Endothelial cell of umbilical vein (primary cell): Measurements from ENCODE around the gene GPHA2. TPM values are rescaled to one million over a fixed set of nuclear protein-coding genes. Genes with fewer than 3 reads are reported as not detected.

Source experiments
- BruUV-seq: library from RNA; stranded (reverse); fragments of 400-500 nt; replicated peaks from 2 replicates; lab custom pipeline; 2021; lab: Mats Ljungman, UMichigan
- CTCF ChIA-PET: fragments of 300-600, 350-600 bp; sonication (Branson Sonifier 250); formaldehyde crosslinking; loops from one replicate; lab custom pipeline; 2021; ENCODE audit warnings: antibody characterized with exemption, inconsistent platforms; lab: Charles Lee
- POLR2A ChIA-PET: fragments of 300-600, 350-600 bp; sonication (Branson Sonifier 250); formaldehyde crosslinking; loops from one replicate; lab custom pipeline; 2021; ENCODE audit warnings: antibody characterized with exemption, inconsistent platforms; lab: Charles Lee
- DNase-seq: peaks from one replicate; pipeline ENCODE4 v3.0.0-alpha.2; 2011; ENCODE audit warnings: low read depth, low spot score
- FAIRE-seq: peaks from 2 replicates; lab custom pipeline; 2011; peaks lifted over from hg19 to GRCh38; lab: Jason Lieb, UNC
- H2AFZ ChIP-seq: 2 replicates; pipeline ENCODE4 v1.6.0; 2012; ENCODE audit warnings: low read depth, low read length, control low read depth, inconsistent platforms
- H3K27ac ChIP-seq: 2 replicates; pipeline ENCODE4 v1.5.1; 2011; ENCODE audit warnings: low read depth, mild to moderate bottlenecking, control low read depth, low read length, moderate library complexity; ENCODE audit not compliant: insufficient read depth
- H3K27me3 ChIP-seq, 2 experiments: 2 replicates each; pipeline versions ENCODE4 v1.6.0 to v1.6.1; 2011; ENCODE audit warnings: low read length in 2 of 2, mixed read lengths in 1 of 2; ENCODE audit not compliant: control insufficient read depth in 2 of 2, insufficient read depth in 2 of 2
- H3K36me3 ChIP-seq, 2 experiments: 2 replicates in 1 of 2; 3 replicates in 1 of 2; pipeline ENCODE4 v1.5.1; 2011; ENCODE audit warnings: low read length in 2 of 2, mild to moderate bottlenecking in 1 of 2, moderate library complexity in 1 of 2; ENCODE audit not compliant: control insufficient read depth in 2 of 2, insufficient read depth in 2 of 2; ENCODE audit errors: extremely low read depth in 1 of 2
- H3K4me1 ChIP-seq: 3 replicates; pipeline ENCODE4 v1.5.1; 2011; ENCODE audit warnings: mild to moderate bottlenecking, low read length; ENCODE audit not compliant: control insufficient read depth, insufficient read depth; ENCODE audit errors: extremely low read depth
- H3K4me2 ChIP-seq: 2 replicates; pipeline ENCODE4 v1.6.1; 2011; ENCODE audit warnings: low read length, control low read depth, mixed read lengths; ENCODE audit not compliant: insufficient read depth
- H3K4me3 ChIP-seq, 3 experiments: fragments of 200-600 bp in 1 of 3; sonication (generic), shearing (Covaris generic) in 1 of 3; replicated peaks in 1 of 3; 2 replicates each; pipeline ENCODE4 v1.5.1; 2011 to 2016; ENCODE audit warnings: control low read depth in 3 of 3, low read length in 3 of 3, mild to moderate bottlenecking in 2 of 3, inconsistent platforms in 1 of 3, low read depth in 1 of 3, moderate library complexity in 1 of 3; ENCODE audit not compliant: insufficient read depth in 1 of 3
- H3K79me2 ChIP-seq: 2 replicates; pipeline ENCODE4 v1.6.0; 2012; ENCODE audit warnings: low read length, inconsistent platforms; ENCODE audit not compliant: control insufficient read depth, insufficient read depth
- H3K9ac ChIP-seq: replicated peaks from 2 replicates; pipeline ENCODE3; 2011; ENCODE audit warnings: low read length, control low read depth; ENCODE audit not compliant: insufficient read depth; ENCODE audit errors: extremely low read depth
- H3K9me1 ChIP-seq: replicated peaks from 3 replicates; pipeline ENCODE4 v1.6.0; 2011; ENCODE audit warnings: mild to moderate bottlenecking, low read length; ENCODE audit not compliant: control insufficient read depth, insufficient read depth; ENCODE audit errors: extremely low read depth
- H3K9me3 ChIP-seq: replicated peaks from 2 replicates; pipeline ENCODE4 v1.5.1; 2012; ENCODE audit warnings: low read length, inconsistent platforms; ENCODE audit not compliant: control insufficient read depth, insufficient read depth
- H4K20me1 ChIP-seq: replicated peaks from 2 replicates; pipeline ENCODE3; 2011; ENCODE audit warnings: mild to moderate bottlenecking, low read length; ENCODE audit not compliant: control insufficient read depth, insufficient read depth; ENCODE audit errors: extremely low read depth
- CTCF ChIP-seq, 2 donors: IDR thresholded peaks; 1 replicate in 1 of 2; 2 replicates in 1 of 2; pipeline ENCODE4 v1.5.1; 2011; ENCODE audit warnings: low read length in 2 of 2, mild to moderate bottlenecking in 2 of 2, moderate library complexity in 2 of 2, control low read depth in 1 of 2, inconsistent platforms in 1 of 2, low read depth in 1 of 2; ENCODE audit not compliant: insufficient read depth in 1 of 2; ENCODE audit errors: extremely low read depth in 1 of 2
- EZH2 ChIP-seq: IDR thresholded peaks from 2 replicates; pipeline ENCODE4 v1.6.1; 2012; ENCODE audit warnings: borderline replicate concordance, low read depth, mild to moderate bottlenecking, moderate library complexity, low read length, inconsistent platforms; ENCODE audit not compliant: severe bottlenecking
- FOS ChIP-seq: IDR thresholded peaks from 2 replicates; pipeline ENCODE4 v1.6.1; 2011; ENCODE audit warnings: mild to moderate bottlenecking, low read length, moderate library complexity, borderline replicate concordance; ENCODE audit not compliant: insufficient read depth
- GATA2 ChIP-seq: IDR thresholded peaks from 2 replicates; pipeline ENCODE4 v1.7.0; 2011; ENCODE audit warnings: low read depth, mild to moderate bottlenecking, moderate library complexity, mixed read lengths, low read length; ENCODE audit not compliant: insufficient read length, insufficient read depth
- JUN ChIP-seq: IDR thresholded peaks from 2 replicates; pipeline ENCODE4 v1.6.1; 2011; ENCODE audit warnings: borderline replicate concordance, low read depth; ENCODE audit not compliant: insufficient read length, insufficient read depth
- MAX ChIP-seq: IDR thresholded peaks from 2 replicates; pipeline ENCODE4 v1.6.1; 2011; ENCODE audit not compliant: insufficient read depth, insufficient read length
- MYC ChIP-seq: IDR thresholded peaks from one replicate; pipeline ENCODE4 v1.6.1; 2011; ENCODE audit warnings: mild to moderate bottlenecking, low read depth, low read length
- POLR2A ChIP-seq: IDR thresholded peaks from 2 replicates; pipeline ENCODE4 v1.6.1; 2012; ENCODE audit warnings: low read depth, mild to moderate bottlenecking, control low read depth, low read length
- POLR2AphosphoS5 ChIP-seq: IDR thresholded peaks from 2 replicates; pipeline ENCODE4 v1.6.1; 2012; ENCODE audit warnings: low read depth, mild to moderate bottlenecking, control low read depth, low read length, moderate library complexity; ENCODE audit not compliant: insufficient read depth
- dilution Hi-C: fragments of 300-500 bp; cut with MboI; formaldehyde crosslinking; loops from one replicate; pipeline ENCODE4 v1.15.0; 2019; ENCODE audit warnings: low sequenced_read_pairs; ENCODE audit not compliant: extremely low pct_ligation_motif_present
- intact Hi-C: fragments of 100-400 bp; cut with micrococcal nuclease; formaldehyde crosslinking; loops from one replicate; pipeline ENCODE4 v1.10.0; 2022
- polyA plus RNA-seq, 4 experiments: library from polyadenylated mRNA; depleted of rRNA in 3 of 4; stranded (reverse) in 3 of 4; unstranded in 1 of 4; fragments of >200 nt; gene quantifications; 2 replicates each; pipeline versions ENCODE4 v1.2.1 to v1.2.3, GENCODE V29; 2011 to 2012; ENCODE audit warnings: missing spikeins in 1 of 4
- total RNA-seq: library from RNA; stranded (reverse); gene quantifications from 2 replicates; pipeline ENCODE4 v1.2.3, GENCODE V29; 2021

The GPHA2 gene
- total and polyA plus RNA-seq, 2 donors (not counting 3 experiments of a cell fraction or from before 2014, with no cell fraction given), result not detected

GRCh38 chr11:64892838-64893193 is 42.9 kb downstream of the GPHA2 start:
- DNase-seq (no peak), FAIRE-seq (no peak)
- H3K4me1 ChIP-seq, result peaks cover 3% of the 10 kb centered on the region
- no peak overlapping the region for H3K9ac ChIP-seq
- H3K27me3 ChIP-seq, result no peaks in the 10 kb centered on the region
- H3K9me1 ChIP-seq, result no peaks in the 10 kb centered on the region
- intact Hi-C loops (no loop called here), dilution Hi-C loops (loop anchor here (10.0 kb wide), 1 partner anchor 48 kb away; the partner anchor contains the start of gene CDC42BPG)
- H3K4me3 ChIP-seq, result no peak overlapping the region
- TF ChIP-seq JUN (no peak), EZH2 (no peak), MAX (no peak), MYC (no peak), FOS (no peak), GATA2 (no peak), POLR2A (no peak), POLR2AphosphoS5 (no peak), CTCF (IDR thresholded peaks at IDR 0.05; ENCODE audit: extremely low read depth in 1 of 2, insufficient read depth in 1 of 2, low read depth in 1 of 2, low read length in 2 of 2) (no peak)
- H2AFZ ChIP-seq, result no peak overlapping the region
- H3K9me3 ChIP-seq, result no peaks in the 10 kb centered on the region
- POLR2A ChIA-PET, result no interaction called here
- BruUV-seq, result no TSS peak
- CTCF ChIA-PET, result interaction anchor here (0.9 to 9.4 kb wide), 4 partner anchors 16 to 45 kb away, joined by 3 to 168 read pairs (median 6); partner anchors contain the start of gene CDC42BPG
- peaks cover 0 to 9% of the 10 kb centered on the region in 2 experiments for H3K36me3 ChIP-seq
- H4K20me1 ChIP-seq, result no peaks in the 10 kb centered on the region
- no peak overlapping the region for H3K27ac ChIP-seq
- H3K79me2 ChIP-seq, result no peaks in the 10 kb centered on the region
- no peak overlapping the region for H3K4me2 ChIP-seq
